Measurements from ENCODE around the gene KDM4B. TPM values are rescaled to one million over a fixed set of nuclear protein-coding genes. Genes with fewer than 3 reads are reported as not detected.
A peak's percentile ranks its signal among the peaks of the same experiment; 100 is the strongest.

Gene KDM4B
- polyA plus RNA-seq, 3 donors: 6.4 to 22.7 (median 12.7) TPM

- Histone ChIP-seq H3K9ac (ENCODE audit: insufficient read depth, low read length, poor library complexity, severe bottlenecking) (no peak overlapping the region), H3K79me2 (ENCODE audit: insufficient read depth, low read length) (no peaks in the 10 kb centered on the region), H4K20me1 (ENCODE audit: insufficient read depth, low read length) (peaks cover 77% of the 10 kb centered on the region), H2AFZ (ENCODE audit: insufficient read depth, low read depth, low read length, poor library complexity, severe bottlenecking) (no peak overlapping the region), H3K9me3 (replicated peaks in 1 of 2; ENCODE audit: control insufficient read depth in 1 of 2, insufficient read depth in 1 of 2, low read length in 2 of 2) (no peaks in the 10 kb centered on the region), H3K4me1 (ENCODE audit: control insufficient read depth in 1 of 2, insufficient read depth in 2 of 2, low read length in 2 of 2) (no peaks in the 10 kb centered on the region), H3K27ac (ENCODE audit: low read depth in 1 of 2, low read length in 2 of 2) (no peak overlapping the region), H3K27me3 (ENCODE audit: control insufficient read depth in 2 of 2, insufficient read depth in 2 of 2, low read length in 2 of 2) (no peaks in the 10 kb centered on the region), H3K36me3 (replicated peaks in 1 of 2; ENCODE audit: control insufficient read depth in 1 of 2, insufficient read depth in 2 of 2, low read length in 2 of 2) (peaks cover 71 to 79% of the 10 kb centered on the region in 2 donors), H3K4me3 (replicated peaks in 1 of 3; ENCODE audit: low read depth in 2 of 3, low read length in 3 of 3) (no peak overlapping the region), H3K4me2 (replicated peaks; ENCODE audit: extremely low read depth, low read length, poor library complexity, severe bottlenecking) (no peak overlapping the region)
- H3K27me3 Mint-ChIP-seq (ENCODE audit: low read depth in 3 of 3): peaks cover 0 to 1% (median 0%) of the 10 kb centered on the region in 3 donors
- peaks cover 60 to 75% of the 10 kb centered on the region in 2 donors for H3K36me3 Mint-ChIP-seq
- DNase-seq: no peak
- no peaks in the 10 kb centered on the region for H3K4me1 Mint-ChIP-seq
- WGBS (ENCODE audit: insufficient coverage): over 99% methylated on average over 12 of the region's 19 CpGs
- H3K9me3 Mint-ChIP-seq: no peaks in the 10 kb centered on the region
- intact Hi-C loops (cut with micrococcal nuclease): no loop called here
- H3K27ac Mint-ChIP-seq: no peak overlapping the region
- no peak for TF ChIP-seq CTCF (IDR thresholded peaks at IDR 0.05)
- H3K4me3 Mint-ChIP-seq: no peak overlapping the region
Observed at GRCh38 chr19:5086230-5086629, 117.3 kb downstream of the KDM4B start.

GRCh38 chr19:5086725-5087439 lies 118.0 kb downstream of the KDM4B start:
- Mint-ChIP-seq H3K27ac (peak overlapping the region in 1 of 7 donors; percentile 62), H3K27me3 (ENCODE audit: low read depth in 3 of 3) (peaks cover 0 to 1% (median 0%) of the 10 kb centered on the region in 3 donors), H3K4me1 (no peaks in the 10 kb centered on the region), H3K9me3 (no peaks in the 10 kb centered on the region), H3K36me3 (peaks cover 59 to 73% of the 10 kb centered on the region in 2 donors), H3K4me3 (no peak overlapping the region)
- no peak for TF ChIP-seq CTCF (IDR thresholded peaks at IDR 0.05)
- no peaks in the 10 kb centered on the region for H3K27me3 ChIP-seq (ENCODE audit: control insufficient read depth in 2 of 2, insufficient read depth in 2 of 2, low read length in 2 of 2)
- no peak overlapping the region for H3K4me2 ChIP-seq (replicated peaks; ENCODE audit: extremely low read depth, low read length, poor library complexity, severe bottlenecking)
- no peaks in the 10 kb centered on the region for H3K4me1 ChIP-seq (ENCODE audit: control insufficient read depth in 1 of 2, insufficient read depth in 2 of 2, low read length in 2 of 2)
- no peak overlapping the region for H2AFZ ChIP-seq (ENCODE audit: insufficient read depth, low read depth, low read length, poor library complexity, severe bottlenecking)
- no peaks in the 10 kb centered on the region for H3K79me2 ChIP-seq (ENCODE audit: insufficient read depth, low read length)
- H3K36me3 ChIP-seq (replicated peaks in 1 of 2; ENCODE audit: control insufficient read depth in 1 of 2, insufficient read depth in 2 of 2, low read length in 2 of 2): peaks cover 64 to 73% of the 10 kb centered on the region in 2 donors
- no peak overlapping the region for H3K9ac ChIP-seq (ENCODE audit: insufficient read depth, low read length, poor library complexity, severe bottlenecking)
- H3K9me3 ChIP-seq (replicated peaks in 1 of 2; ENCODE audit: control insufficient read depth in 1 of 2, insufficient read depth in 1 of 2, low read length in 2 of 2): no peaks in the 10 kb centered on the region
- H3K4me3 ChIP-seq (replicated peaks in 1 of 3; ENCODE audit: low read depth in 2 of 3, low read length in 3 of 3): no peak overlapping the region
- peaks cover 76% of the 10 kb centered on the region for H4K20me1 ChIP-seq (ENCODE audit: insufficient read depth, low read length)
- H3K27ac ChIP-seq (ENCODE audit: low read depth in 1 of 2, low read length in 2 of 2): no peak overlapping the region
- no peak for DNase-seq
- WGBS (ENCODE audit: insufficient coverage): 100% methylated on average over 7 of the region's 20 CpGs
- intact Hi-C loops (cut with micrococcal nuclease): no loop called here

Measured in CD14-positive monocyte (primary cell).